ENCODE data around the gene EFNA2.

EFNA2 gene

DNA sequence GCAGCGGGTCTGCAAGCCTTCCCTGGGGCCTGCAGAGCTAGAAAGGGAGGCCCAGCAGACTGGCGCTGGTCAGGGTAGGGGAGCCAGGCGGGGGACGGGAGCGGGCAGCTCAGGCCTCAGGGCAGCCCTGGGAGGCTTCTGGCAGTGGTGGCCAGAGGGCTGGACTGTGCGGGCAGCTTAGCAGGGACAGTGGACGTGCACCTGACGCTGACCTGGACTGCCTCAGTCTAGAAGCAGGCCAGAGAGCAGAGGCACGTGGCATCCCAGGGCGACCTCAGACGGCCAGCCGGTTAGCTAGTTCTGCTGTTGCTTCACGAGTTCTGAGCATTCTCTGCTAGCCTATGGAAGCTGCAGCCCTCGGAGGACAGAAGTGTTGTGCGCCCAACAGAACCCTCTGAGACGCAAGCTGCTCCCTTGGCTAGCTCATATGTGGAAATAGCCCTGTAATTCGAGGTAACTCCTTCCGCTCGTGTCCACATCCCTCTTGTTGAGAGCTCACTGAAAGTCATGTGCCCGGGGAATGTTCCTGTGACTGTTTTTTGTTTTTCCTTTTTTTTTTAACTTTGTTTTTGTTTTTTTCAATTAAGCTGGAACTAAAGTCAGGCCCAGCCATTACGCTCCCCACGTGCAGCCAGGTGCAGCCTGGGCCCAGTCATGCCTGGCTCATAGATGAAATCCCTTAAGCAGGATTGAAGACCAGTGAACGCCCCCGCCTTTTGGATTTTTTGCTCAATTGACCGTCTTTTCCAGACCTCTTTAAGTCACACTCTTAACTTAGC lies 12.2 kb upstream of the EFNA2 start:
- TF ChIP-seq, protein P1, sequence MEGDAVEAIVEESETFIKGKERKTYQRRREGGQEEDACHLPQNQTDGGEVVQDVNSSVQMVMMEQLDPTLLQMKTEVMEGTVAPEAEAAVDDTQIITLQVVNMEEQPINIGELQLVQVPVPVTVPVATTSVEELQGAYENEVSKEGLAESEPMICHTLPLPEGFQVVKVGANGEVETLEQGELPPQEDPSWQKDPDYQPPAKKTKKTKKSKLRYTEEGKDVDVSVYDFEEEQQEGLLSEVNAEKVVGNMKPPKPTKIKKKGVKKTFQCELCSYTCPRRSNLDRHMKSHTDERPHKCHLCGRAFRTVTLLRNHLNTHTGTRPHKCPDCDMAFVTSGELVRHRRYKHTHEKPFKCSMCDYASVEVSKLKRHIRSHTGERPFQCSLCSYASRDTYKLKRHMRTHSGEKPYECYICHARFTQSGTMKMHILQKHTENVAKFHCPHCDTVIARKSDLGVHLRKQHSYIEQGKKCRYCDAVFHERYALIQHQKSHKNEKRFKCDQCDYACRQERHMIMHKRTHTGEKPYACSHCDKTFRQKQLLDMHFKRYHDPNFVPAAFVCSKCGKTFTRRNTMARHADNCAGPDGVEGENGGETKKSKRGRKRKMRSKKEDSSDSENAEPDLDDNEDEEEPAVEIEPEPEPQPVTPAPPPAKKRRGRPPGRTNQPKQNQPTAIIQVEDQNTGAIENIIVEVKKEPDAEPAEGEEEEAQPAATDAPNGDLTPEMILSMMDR (IDR thresholded peaks at IDR 0.05; ENCODE audit: control insufficient read depth, insufficient read depth, low read depth, low read length, missing control alignments) = no peak
- no peak overlapping the region for H3K4me3 ChIP-seq (ENCODE audit: control insufficient read depth, low read depth, low read length)
- no peak for DNase-seq (ENCODE audit: low read depth)

DNA sequence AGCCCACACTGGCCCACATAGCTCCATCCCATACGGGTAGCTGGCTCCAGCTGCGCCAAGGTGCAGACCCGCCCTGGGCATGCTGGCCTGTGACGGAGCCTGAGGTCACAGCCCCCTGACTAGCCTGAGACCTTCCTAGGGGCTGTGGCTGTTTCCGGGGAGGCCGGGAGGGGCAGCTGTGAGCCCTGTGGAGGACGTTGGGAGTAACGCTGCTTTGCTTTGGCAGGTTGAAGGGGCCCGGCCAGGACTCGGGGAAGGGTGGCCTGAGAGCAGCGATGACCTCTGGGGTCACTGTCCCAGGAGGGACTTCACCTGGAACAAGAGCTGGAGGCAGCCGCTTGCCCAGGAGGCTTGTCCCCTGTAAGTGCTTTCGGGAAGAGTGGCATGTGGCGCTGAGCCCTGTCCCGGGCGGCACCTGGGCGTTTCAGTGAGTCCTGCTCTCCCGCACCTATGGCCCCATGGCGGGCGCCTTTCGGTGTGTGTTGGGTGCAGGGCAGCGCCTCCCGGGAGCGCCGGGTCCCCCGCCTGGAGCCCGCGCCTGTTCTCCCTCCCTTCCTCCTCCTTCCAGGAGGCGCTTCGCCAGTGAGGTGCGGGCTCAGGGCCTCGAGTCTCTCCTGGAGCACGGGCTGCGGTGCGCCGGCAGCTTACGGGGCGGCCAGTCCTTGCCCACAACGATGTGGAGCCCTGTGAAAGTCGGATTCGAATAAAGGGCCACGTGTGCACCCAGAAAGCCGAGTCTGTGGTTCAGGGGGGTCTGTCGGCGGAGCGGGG lies 11.4 kb upstream of the EFNA2 start:
- peak overlapping the region; percentile 38 for H3K4me3 ChIP-seq (ENCODE audit: control insufficient read depth, low read depth, low read length)
- DNase-seq (ENCODE audit: low read depth) = no peak
- TF ChIP-seq, protein P1 (IDR thresholded peaks at IDR 0.05; ENCODE audit: control insufficient read depth, insufficient read depth, low read depth, low read length, missing control alignments) = no peak

DNA sequence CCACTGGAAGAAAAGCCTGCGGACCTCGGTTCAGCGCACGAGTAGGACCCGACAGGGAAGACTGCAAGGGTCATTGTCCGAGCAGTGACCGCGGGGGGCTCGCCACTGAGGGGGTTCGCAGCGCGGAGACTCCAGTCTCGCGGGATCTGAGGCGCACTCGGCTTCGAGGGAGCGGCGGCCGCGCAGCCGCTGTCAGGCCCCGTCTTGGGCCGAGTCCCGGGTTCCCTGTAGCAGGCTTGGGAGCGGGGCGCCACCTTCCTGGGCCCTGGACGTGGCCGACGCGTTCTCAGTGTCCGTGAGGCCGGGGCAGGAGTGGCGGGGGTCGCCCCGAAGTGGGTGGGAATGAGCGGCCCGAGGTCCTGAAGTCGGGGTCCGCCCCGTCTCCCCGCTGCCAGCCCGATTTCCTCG lies 10.8 kb upstream of the EFNA2 start:
- peak overlapping the region; percentile 38 for H3K4me3 ChIP-seq (ENCODE audit: control insufficient read depth, low read depth, low read length)
- TF ChIP-seq, protein P1 (IDR thresholded peaks at IDR 0.05; ENCODE audit: control insufficient read depth, insufficient read depth, low read depth, low read length, missing control alignments) = no peak
- DNase-seq (ENCODE audit: low read depth) = no peak

DNA sequence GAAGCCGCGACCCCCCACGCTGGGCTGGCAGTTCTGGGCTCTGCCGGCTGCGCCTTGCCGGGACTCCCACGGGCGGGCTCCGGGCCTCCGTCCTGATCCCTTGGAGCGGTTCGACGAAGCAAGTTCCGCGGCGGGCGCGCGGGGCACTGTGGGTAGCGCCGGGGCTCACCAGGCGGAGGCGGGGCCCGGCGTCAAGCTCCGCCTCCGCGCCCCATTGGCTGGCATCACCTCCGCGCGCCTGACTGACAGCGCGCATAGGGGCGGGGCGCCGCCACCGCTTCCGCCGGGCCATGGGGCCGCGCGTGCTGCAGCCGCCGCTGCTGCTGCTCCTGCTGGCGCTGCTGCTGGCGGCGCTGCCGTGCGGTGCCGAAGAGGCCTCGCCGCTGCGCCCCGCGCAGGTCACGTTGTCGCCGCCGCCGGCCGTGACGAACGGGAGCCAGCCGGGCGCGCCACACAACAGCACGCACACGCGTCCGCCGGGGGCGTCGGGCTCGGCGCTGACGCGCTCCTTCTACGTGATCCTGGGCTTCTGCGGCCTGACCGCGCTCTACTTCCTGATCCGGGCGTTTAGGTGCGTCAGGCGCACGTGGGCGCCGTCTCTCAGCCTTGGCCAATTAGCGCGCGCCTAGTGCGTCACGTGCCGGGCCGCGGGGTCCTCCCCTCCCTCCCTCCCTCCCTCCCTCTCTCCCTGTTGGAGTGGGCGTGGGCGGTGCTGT lies 10.3 kb upstream of the EFNA2 start, which contains the start of gene FAM174C:
FAM174C (plus strand) TSS at position 271 of the 716 bp plus-strand sequence; CDS start at position 291, 20 bp downstream.
- TF ChIP-seq, protein P1 (IDR thresholded peaks at IDR 0.05; ENCODE audit: control insufficient read depth, insufficient read depth, low read depth, low read length, missing control alignments) = no peak
- peak within 1 kb of the TSS; percentile 65 for H3K4me3 ChIP-seq (ENCODE audit: control insufficient read depth, low read depth, low read length)
- peak; percentile 83 for DNase-seq (ENCODE audit: low read depth)

DNA sequence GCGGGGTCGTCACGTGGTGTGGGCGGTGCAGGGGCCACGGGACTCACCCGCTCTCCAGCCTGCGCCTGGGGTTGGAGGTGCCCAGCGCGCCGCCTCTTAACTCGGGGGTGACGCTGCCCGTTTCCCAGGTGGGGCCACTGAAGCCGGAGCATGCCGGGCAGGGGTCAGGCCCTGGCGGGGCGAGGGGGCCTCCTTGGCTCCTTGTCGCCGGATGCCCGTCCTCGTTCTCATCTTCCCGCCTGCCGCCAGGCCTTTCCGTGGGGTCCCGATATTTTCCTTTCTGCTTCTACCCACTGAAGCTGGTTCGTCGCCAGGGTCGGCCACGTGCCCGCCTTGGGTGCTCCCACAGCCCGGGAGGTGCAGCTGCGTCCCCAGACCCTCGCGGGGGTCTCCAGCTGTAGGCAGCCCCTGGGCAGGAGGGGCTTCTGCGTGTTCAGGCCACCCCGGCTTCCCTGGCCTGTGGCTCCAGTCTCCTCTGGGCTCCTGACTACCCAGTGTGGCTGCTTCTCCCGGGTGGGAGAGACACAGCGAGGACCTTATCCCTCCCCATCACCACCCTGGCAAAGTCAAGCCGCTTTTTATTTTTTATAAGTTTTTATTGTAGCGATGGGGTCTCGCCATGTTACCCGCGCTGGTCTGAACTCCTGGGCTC lies 9.6 kb upstream of the EFNA2 start:
- DNase-seq (ENCODE audit: low read depth) = no peak
- TF ChIP-seq, protein P1 (IDR thresholded peaks at IDR 0.05; ENCODE audit: control insufficient read depth, insufficient read depth, low read depth, low read length, missing control alignments) = no peak
- H3K4me3 ChIP-seq (ENCODE audit: control insufficient read depth, low read depth, low read length) = peak overlapping the region; percentile 65

DNA sequence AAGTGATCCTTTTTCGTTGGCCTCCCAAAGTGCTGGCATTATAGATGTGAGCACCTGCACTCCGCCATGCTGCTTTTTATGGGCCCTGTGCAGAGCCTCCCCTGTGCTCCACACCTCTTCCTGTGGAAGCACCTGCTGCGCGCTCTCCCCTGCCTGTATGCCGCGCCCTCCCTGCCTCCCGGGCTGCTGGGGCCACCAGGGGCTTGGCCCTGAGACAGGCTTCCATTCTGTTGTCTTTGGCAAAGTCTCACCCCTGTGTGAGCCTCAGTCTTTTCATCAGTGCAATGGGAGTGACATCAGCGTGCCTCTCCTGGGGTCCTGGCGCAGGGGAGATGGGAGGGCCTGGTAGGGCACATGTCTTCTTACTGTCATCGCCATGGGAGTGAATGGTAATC lies 9.0 kb upstream of the EFNA2 start:
- TF ChIP-seq, protein P1 (IDR thresholded peaks at IDR 0.05; ENCODE audit: control insufficient read depth, insufficient read depth, low read depth, low read length, missing control alignments) = no peak
- peak overlapping the region; percentile 65 for H3K4me3 ChIP-seq (ENCODE audit: control insufficient read depth, low read depth, low read length)
- no peak for DNase-seq (ENCODE audit: low read depth)

All from AG09309 (cell line).